ENCODE measurements around the gene MRPS26. TPM values are rescaled to one million over a fixed set of nuclear protein-coding genes. Genes with fewer than 3 reads are reported as not detected.
A peak's percentile ranks its signal among the peaks of the same experiment; 100 is the strongest.

Gene MRPS26
- total RNA-seq, 6 donors from 2014 or later, result 36.7 to 65.5 (median 51.4) TPM

DNA sequence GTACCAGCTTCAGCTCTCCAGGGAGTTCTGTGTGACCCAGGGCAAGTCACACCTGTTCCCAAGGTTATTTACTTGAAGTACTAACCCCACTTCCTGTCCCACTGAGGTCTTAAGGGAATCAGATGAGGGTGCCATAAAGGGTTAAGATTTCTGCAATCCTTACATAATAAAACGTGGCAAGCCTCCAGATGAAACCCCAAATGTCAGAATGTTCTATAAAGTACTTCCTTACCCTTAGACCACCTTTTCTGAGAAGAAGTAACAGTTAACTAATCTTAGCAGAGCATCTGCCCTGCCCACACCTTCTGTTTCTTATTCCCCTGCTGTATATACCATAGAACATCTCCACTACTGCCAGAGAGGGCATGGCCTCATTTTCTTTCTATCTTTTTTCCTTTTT is 44.7 kb downstream of the MRPS26 start:
- Histone ChIP-seq H3K27ac (no peak overlapping the region), H3K36me3 (no peaks in the 10 kb centered on the region), H3K27me3 (peaks cover 0 to 20% (median 8%) of the 10 kb centered on the region in 4 donors), H3K4me1 (peaks cover 0 to 14% (median 10%) of the 10 kb centered on the region in 4 donors), H3K9me3 (no peaks in the 10 kb centered on the region), H3K4me3 (no peak overlapping the region)
- 0 to 11% methylated on average over 1 of the region's 1 CpG for WGBS, 2 donors
- DNase-seq, result no peak
- TF ChIP-seq POLR2AphosphoS5 (IDR thresholded peaks at IDR 0.05) (no peak), EP300 (IDR thresholded peaks at IDR 0.05) (no peak), POLR2A (IDR thresholded peaks at IDR 0.05) (no peak), CTCF (IDR thresholded peaks at IDR 0.05) (no peak)
- no peak for ATAC-seq (ENCODE audit: low FRiP score in 2 of 2)

DNA sequence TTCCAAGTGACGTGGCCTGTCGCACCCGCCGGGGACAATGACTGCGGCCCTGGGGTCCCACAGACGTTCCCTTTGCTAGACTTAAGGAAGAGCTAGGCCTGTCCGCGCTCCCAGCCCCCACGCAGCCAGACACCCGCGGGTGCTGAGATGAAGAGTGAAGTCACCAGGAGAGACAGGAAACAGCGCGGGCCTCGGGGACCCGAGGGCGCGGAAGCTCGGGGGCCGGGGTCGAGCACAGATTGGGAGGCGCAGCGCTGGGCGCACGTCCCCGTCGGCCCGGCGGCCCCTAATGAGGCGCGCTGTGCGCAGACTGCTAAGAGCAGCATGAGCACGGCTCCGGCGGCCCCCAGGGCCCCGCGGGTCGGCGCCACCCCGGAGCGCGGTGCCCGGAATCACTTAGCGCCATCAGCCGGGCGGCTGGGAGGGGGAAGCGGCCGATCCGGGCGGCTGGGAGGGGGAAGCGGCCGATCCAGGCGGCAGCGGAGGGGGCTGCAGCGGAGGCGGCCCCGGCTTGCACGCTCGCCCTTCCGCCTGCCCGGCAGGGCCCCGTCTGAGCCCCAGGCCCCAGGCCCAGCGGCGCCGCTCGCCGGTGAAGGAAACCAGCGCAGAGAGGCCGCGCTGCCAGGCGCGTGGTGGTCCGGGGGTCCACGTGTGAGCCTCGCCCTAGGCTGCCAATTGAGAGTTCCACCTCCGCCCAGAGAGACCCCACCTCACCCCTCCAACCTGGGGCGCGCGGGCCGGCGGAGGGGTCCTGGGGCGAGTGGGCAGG is 46.9 kb downstream of the MRPS26 start:
- Histone ChIP-seq H3K4me1 (peaks cover 0 to 14% (median 10%) of the 10 kb centered on the region in 4 donors), H3K9me3 (no peaks in the 10 kb centered on the region), H3K4me3 (peak overlapping the region in 3 of 4 donors; percentile 25 to 37 (median 31)), H3K27me3 (peaks cover 0 to 20% (median 8%) of the 10 kb centered on the region in 4 donors), H3K36me3 (no peaks in the 10 kb centered on the region), H3K27ac (no peak overlapping the region)
- peak in 1 of 2 donors; percentile 67 for ATAC-seq (ENCODE audit: low FRiP score in 2 of 2)
- no peak for TF ChIP-seq POLR2A (IDR thresholded peaks at IDR 0.05)
- no peak for TF ChIP-seq EP300 (IDR thresholded peaks at IDR 0.05)
- 7 to 24% methylated on average over 16 to 34 of the region's 81 CpGs for WGBS, 2 donors
- DNase-seq, result peak in 1 of 2 donors; percentile 76

GRCh38 chr20:3093861-3094361 is 48.1 kb downstream of the MRPS26 start:
- no peak for TF ChIP-seq POLR2A (IDR thresholded peaks at IDR 0.05)
- TF ChIP-seq EP300 (IDR thresholded peaks at IDR 0.05), result no peak
- ATAC-seq (ENCODE audit: low FRiP score in 2 of 2), result no peak
- DNase-seq, result peak in 1 of 2 donors; percentile 51
- Histone ChIP-seq H3K4me1 (peaks cover 0 to 14% (median 10%) of the 10 kb centered on the region in 4 donors), H3K36me3 (no peaks in the 10 kb centered on the region), H3K4me3 (no peak overlapping the region), H3K27ac (no peak overlapping the region), H3K9me3 (no peaks in the 10 kb centered on the region), H3K27me3 (peaks cover 0 to 20% (median 8%) of the 10 kb centered on the region in 4 donors)
- 37 to 47% methylated on average over 10 of the region's 10 CpGs for WGBS, 2 donors

GRCh38 chr20:3094848-3095629 is 49.2 kb downstream of the MRPS26 start:
- WGBS, 2 donors, result 91 to 93% methylated on average over 9 to 13 of the region's 13 CpGs
- peaks cover 0 to 20% (median 8%) of the 10 kb centered on the region in 4 donors for H3K27me3 ChIP-seq
- H3K27ac ChIP-seq, result no peak overlapping the region
- H3K36me3 ChIP-seq, result no peaks in the 10 kb centered on the region
- no peak overlapping the region for H3K4me3 ChIP-seq
- ATAC-seq (ENCODE audit: low FRiP score in 2 of 2) (peak in 1 of 2 donors; percentile 65), DNase-seq (no peak)
- peaks cover 0 to 14% (median 10%) of the 10 kb centered on the region in 4 donors for H3K4me1 ChIP-seq
- H3K9me3 ChIP-seq, result no peaks in the 10 kb centered on the region
- TF ChIP-seq POLR2AphosphoS5 (IDR thresholded peaks at IDR 0.05) (no peak), CTCF (IDR thresholded peaks at IDR 0.05) (no peak), POLR2A (IDR thresholded peaks at IDR 0.05) (no peak), EP300 (IDR thresholded peaks at IDR 0.05) (no peak)

Other genes starting within 250 kb of the MRPS26 start
- gene CPXM1, start 245.4 kb upstream of the MRPS26 start, total RNA-seq, result 10 to 100 TPM in 1 of 6 donors, 1 to 10 TPM in 1, under 1 TPM in 3, not detected in 1; 0.15 to 13.0 (median 0.55) TPM
- not detected for gene C20orf141, start 231.1 kb upstream of the MRPS26 start, total RNA-seq
- not detected for gene TMEM239, start 229.7 kb upstream of the MRPS26 start, total RNA-seq
- 100 to 1,000 TPM in 1 of 6 donors, 10 to 100 TPM in 5; 28.7 to 185 (median 49.1) TPM for gene PCED1A, start 205.4 kb upstream of the MRPS26 start, total RNA-seq
- gene VPS16, start 205.3 kb upstream of the MRPS26 start, total RNA-seq, result 10 to 100 TPM; 22.6 to 53.4 (median 38.2) TPM
- gene PTPRA, start 172.6 kb upstream of the MRPS26 start, total RNA-seq, result 10 to 100 TPM; 22.0 to 60.3 (median 51.1) TPM
- 1 to 10 TPM in 1 of 6 donors, not detected in 5; 1.1 TPM for gene GNRH2, start 2.4 kb upstream of the MRPS26 start, total RNA-seq
- 1 to 10 TPM in 1 of 6 donors, not detected in 5; 2.7 TPM for gene OXT, start 25.6 kb downstream of the MRPS26 start, total RNA-seq
- not detected for gene AVP, start 38.7 kb downstream of the MRPS26 start, total RNA-seq
- 10 to 100 TPM; 10.1 to 24.3 (median 16.5) TPM for gene FASTKD5, start 113.8 kb downstream of the MRPS26 start, total RNA-seq
- 10 to 100 TPM in 1 of 6 donors, 1 to 10 TPM in 5; 5.3 to 10.5 (median 7.3) TPM for gene UBOX5, start 113.8 kb downstream of the MRPS26 start, total RNA-seq
- 10 to 100 TPM; 19.1 to 52.2 (median 31.1) TPM for gene LZTS3, start 127.5 kb downstream of the MRPS26 start, total RNA-seq
- gene DDRGK1, start 158.6 kb downstream of the MRPS26 start, total RNA-seq, result 100 to 1,000 TPM in 5 of 6 donors, 10 to 100 TPM in 1; 90.2 to 192 (median 110) TPM
- 10 to 100 TPM; 31.5 to 58.5 (median 43.3) TPM for gene ITPA, start 163.4 kb downstream of the MRPS26 start, total RNA-seq
- gene SLC4A11, start 193.1 kb downstream of the MRPS26 start, total RNA-seq, result 10 to 100 TPM in 1 of 6 donors, 1 to 10 TPM in 5; 2.6 to 14.9 (median 5.2) TPM